Omental fat pad (tissue), 4 donors: ENCODE data around the gene SLC9A1. TPM values are rescaled to one million over a fixed set of nuclear protein-coding genes. Genes with fewer than 3 reads are reported as not detected.

ENCODE experiments used
- ATAC-seq: fragments of 150-250 bp; one replicate; pipeline ENCODE4 v1.9.1; 2016; ENCODE audit warnings: mild to moderate bottlenecking, moderate library complexity; ENCODE audit not compliant: low FRiP score
- DNase-seq: peaks from one replicate; pipeline ENCODE4 v3.0.0-alpha.2; 2019; ENCODE audit warnings: low spot score
- total RNA-seq, 4 donors: library from RNA; depleted of rRNA; stranded (reverse); fragments of >200 nt; gene quantifications; one replicate each; pipeline ENCODE4 v1.1.0, GENCODE V29; 2016
- TF ChIP-seq, protein P1 (sequence below), 3 donors: fragments of 450-650 bp; IDR thresholded peaks; one replicate each; pipeline ENCODE4 v1.5.1; 2016 to 2017; ENCODE audit warnings: antibody characterized with exemption in 3 of 3, mild to moderate bottlenecking in 3 of 3, moderate library complexity in 2 of 3

SLC9A1 gene
- total RNA-seq, 4 donors from 2014 or later = 6.1 to 12.0 (median 10.0) TPM

GRCh38 chr1:27152004-27152828 lies 2.7 kb downstream of the SLC9A1 start:
- ATAC-seq = no peak
- no peak for DNase-seq
- TF ChIP-seq, protein P1, sequence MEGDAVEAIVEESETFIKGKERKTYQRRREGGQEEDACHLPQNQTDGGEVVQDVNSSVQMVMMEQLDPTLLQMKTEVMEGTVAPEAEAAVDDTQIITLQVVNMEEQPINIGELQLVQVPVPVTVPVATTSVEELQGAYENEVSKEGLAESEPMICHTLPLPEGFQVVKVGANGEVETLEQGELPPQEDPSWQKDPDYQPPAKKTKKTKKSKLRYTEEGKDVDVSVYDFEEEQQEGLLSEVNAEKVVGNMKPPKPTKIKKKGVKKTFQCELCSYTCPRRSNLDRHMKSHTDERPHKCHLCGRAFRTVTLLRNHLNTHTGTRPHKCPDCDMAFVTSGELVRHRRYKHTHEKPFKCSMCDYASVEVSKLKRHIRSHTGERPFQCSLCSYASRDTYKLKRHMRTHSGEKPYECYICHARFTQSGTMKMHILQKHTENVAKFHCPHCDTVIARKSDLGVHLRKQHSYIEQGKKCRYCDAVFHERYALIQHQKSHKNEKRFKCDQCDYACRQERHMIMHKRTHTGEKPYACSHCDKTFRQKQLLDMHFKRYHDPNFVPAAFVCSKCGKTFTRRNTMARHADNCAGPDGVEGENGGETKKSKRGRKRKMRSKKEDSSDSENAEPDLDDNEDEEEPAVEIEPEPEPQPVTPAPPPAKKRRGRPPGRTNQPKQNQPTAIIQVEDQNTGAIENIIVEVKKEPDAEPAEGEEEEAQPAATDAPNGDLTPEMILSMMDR (IDR thresholded peaks at IDR 0.05) = no peak

DNA sequence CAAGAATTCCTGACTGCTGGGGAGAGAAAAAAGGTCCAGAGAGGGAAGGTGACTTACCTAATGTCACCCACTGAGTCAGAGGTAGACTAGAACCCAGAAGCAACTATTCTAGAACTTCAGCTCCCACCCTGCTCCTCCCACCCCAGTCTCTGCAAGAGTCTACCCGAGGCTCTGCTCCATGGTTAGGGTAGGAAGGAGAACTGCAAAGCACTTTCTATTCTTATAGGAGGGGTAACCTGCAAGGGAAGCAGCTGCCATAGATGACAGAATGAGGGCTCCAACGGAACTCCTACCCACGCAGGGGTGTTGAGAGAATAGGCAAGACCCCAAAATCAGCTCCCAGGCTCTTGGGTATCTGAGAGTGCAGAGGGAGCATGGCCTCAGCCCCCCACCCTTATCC lies 4.3 kb downstream of the SLC9A1 start:
- no peak for ATAC-seq
- DNase-seq = no peak
- TF ChIP-seq, protein P1 (IDR thresholded peaks at IDR 0.05) = no peak

DNA sequence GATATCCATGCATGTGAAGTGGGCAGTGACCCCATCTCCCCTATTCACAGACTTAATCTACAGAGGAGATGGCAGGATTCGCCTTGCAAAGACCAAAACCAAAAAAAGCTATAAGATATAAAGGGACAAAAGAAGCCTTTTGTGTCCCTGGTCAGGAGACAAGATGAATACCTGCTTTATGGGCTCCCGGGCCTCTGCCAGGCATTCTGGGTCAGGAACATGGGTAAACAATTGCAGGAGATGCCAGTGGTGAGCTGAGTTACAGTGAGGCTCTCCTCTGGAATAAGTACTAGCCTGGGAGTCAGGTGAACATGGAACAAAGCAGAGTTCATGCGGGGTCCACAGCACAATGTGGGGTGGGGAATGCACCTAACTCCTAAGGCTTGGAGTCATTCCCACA lies 4.7 kb downstream of the SLC9A1 start:
- TF ChIP-seq, protein P1 (IDR thresholded peaks at IDR 0.05) = no peak
- ATAC-seq (no peak), DNase-seq (no peak)

DNA sequence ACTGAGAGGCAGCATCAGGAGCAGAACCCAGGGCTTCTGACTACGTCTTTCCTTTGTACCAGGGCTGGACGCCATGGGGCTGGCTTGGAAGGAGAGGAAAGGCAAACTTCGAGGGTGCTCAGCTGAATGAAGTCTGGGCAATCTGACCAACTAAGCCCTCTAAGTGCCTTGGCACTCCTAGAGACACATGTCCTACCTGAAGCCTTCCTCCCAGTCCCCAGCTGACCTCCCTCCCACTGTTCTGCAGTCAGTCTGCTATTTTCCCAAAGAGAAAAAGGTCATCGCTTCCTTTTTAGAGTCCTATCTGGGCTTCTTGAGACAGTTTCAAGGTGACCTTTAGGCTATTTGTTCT lies 5.2 kb downstream of the SLC9A1 start:
- TF ChIP-seq, protein P1 (IDR thresholded peaks at IDR 0.05) = no peak
- no peak for ATAC-seq
- DNase-seq = no peak

GRCh38 chr1:27149084-27149761 lies 5.7 kb downstream of the SLC9A1 start:
- ATAC-seq = no peak
- DNase-seq = no peak
- TF ChIP-seq, protein P1 (IDR thresholded peaks at IDR 0.05) = no peak

GRCh38 chr1:27148591-27148990 lies 6.3 kb downstream of the SLC9A1 start:
- TF ChIP-seq, protein P1 (IDR thresholded peaks at IDR 0.05) = no peak
- ATAC-seq = no peak
- DNase-seq = no peak
